Measurements from ENCODE around the gene SND1.

Gene SND1

DNA sequence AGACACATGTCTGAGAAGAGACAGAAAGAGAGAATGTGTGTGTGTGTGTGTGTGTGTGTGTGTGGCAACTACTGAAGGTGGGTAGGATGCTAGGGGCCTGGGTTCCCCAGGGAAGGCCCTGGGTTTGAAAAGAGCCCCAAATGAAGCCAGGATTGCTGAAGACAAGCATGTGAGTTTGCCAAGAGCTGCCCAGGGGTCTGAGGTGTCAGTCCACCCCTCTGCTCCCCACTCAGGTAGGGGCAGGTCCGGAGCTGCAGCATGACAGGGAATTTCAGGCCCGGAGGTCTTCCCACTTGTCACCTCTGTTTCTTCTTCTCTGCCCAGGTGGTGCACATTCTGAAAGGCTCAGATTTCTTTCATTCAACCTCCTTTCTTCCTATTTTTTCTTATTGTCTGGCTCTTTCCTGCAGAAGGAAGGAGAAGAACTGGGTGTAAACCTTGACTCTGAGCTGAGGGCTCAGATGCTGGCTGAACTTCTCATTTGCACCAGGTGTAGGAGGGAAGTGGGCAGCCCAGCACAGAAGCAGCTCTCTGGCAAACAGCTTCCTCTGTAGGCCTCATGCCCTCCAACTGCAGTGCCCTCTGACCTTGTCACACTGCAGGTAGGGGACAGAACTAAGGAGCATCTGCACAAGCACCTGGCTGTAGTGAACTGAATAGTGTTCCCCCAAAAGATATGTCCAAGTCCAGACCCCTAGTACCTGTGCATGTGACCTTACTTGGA lies 458.8 kb downstream of the SND1 start:
- Histone ChIP-seq H3K36me3 (ENCODE audit: control insufficient read depth, insufficient read depth, low read length) (no peaks in the 10 kb centered on the region), H3K27me3 (replicated peaks; ENCODE audit: control insufficient read depth, insufficient read depth, low read length) (no peaks in the 10 kb centered on the region), H3K4me3 (replicated peaks; ENCODE audit: low read depth, low read length) (no peak overlapping the region)
- TF ChIP-seq CTCF (IDR thresholded peaks at IDR 0.05; ENCODE audit: insufficient read depth, low read length, poor library complexity, severe bottlenecking), result no peak
- DNase-seq (ENCODE audit: extremely low read depth, insufficient read length), result no peak

- no peak for TF ChIP-seq CTCF (IDR thresholded peaks at IDR 0.05; ENCODE audit: insufficient read depth, low read length, poor library complexity, severe bottlenecking)
- no peaks in the 10 kb centered on the region for H3K27me3 ChIP-seq (replicated peaks; ENCODE audit: control insufficient read depth, insufficient read depth, low read length)
- no peaks in the 10 kb centered on the region for H3K36me3 ChIP-seq (ENCODE audit: control insufficient read depth, insufficient read depth, low read length)
- H3K4me3 ChIP-seq (replicated peaks; ENCODE audit: low read depth, low read length), result no peak overlapping the region
- DNase-seq (ENCODE audit: extremely low read depth, insufficient read length), result no peak
Measured at GRCh38 chr7:128112018-128112780, 460.2 kb downstream of the SND1 start.

GRCh38 chr7:128112781-128113221 lies 460.8 kb downstream of the SND1 start:
- no peak for DNase-seq (ENCODE audit: extremely low read depth, insufficient read length)
- Histone ChIP-seq H3K4me3 (replicated peaks; ENCODE audit: low read depth, low read length) (no peak overlapping the region), H3K36me3 (ENCODE audit: control insufficient read depth, insufficient read depth, low read length) (no peaks in the 10 kb centered on the region), H3K27me3 (replicated peaks; ENCODE audit: control insufficient read depth, insufficient read depth, low read length) (no peaks in the 10 kb centered on the region)
- TF ChIP-seq CTCF (IDR thresholded peaks at IDR 0.05; ENCODE audit: insufficient read depth, low read length, poor library complexity, severe bottlenecking), result no peak

DNA sequence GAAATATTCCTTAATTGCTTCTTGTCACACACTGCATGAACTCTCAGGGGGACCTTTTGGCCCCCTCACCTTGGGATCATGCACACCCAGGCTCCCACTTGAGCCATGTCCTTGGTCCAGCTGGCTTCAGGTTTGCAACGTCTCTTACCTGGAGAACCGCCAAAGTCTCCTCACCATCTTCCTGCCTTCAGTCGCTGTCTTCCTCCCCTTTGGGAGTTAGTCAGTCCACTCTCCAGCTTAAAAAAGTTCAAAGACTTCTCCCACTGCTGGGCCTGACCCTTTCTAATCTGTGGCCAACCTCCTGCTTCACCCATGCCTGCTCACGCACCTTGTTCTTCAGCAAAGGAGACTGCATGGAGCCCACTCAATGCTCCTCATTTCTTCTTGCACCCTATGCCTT lies 461.8 kb downstream of the SND1 start:
- no peaks in the 10 kb centered on the region for H3K27me3 ChIP-seq (replicated peaks; ENCODE audit: control insufficient read depth, insufficient read depth, low read length)
- DNase-seq (ENCODE audit: extremely low read depth, insufficient read length), result no peak
- TF ChIP-seq CTCF (IDR thresholded peaks at IDR 0.05; ENCODE audit: insufficient read depth, low read length, poor library complexity, severe bottlenecking), result no peak
- H3K36me3 ChIP-seq (ENCODE audit: control insufficient read depth, insufficient read depth, low read length), result no peaks in the 10 kb centered on the region
- no peak overlapping the region for H3K4me3 ChIP-seq (replicated peaks; ENCODE audit: low read depth, low read length)

GRCh38 chr7:128114806-128115205 lies 462.8 kb downstream of the SND1 start:
- no peak for TF ChIP-seq CTCF (IDR thresholded peaks at IDR 0.05; ENCODE audit: insufficient read depth, low read length, poor library complexity, severe bottlenecking)
- Histone ChIP-seq H3K36me3 (ENCODE audit: control insufficient read depth, insufficient read depth, low read length) (no peaks in the 10 kb centered on the region), H3K27me3 (replicated peaks; ENCODE audit: control insufficient read depth, insufficient read depth, low read length) (no peaks in the 10 kb centered on the region), H3K4me3 (replicated peaks; ENCODE audit: low read depth, low read length) (no peak overlapping the region)
- DNase-seq (ENCODE audit: extremely low read depth, insufficient read length), result no peak
